ENCODE results near the gene PLEK.
A peak's percentile ranks its signal among the peaks of the same experiment; 100 is the strongest.

The PLEK gene

GRCh38 chr2:68352651-68353391 is 12.3 kb upstream of the PLEK start:
- Histone ChIP-seq H3K36me3 (ENCODE audit: control insufficient read depth in 2 of 2, insufficient read depth in 2 of 2, low read length in 2 of 2) (no peaks in the 10 kb centered on the region), H3K9me3 (ENCODE audit: control insufficient read depth in 2 of 2, low read length in 2 of 2) (no peaks in the 10 kb centered on the region), H3K9ac (ENCODE audit: low read length in 2 of 2) (no peak overlapping the region), H3K4me1 (ENCODE audit: control insufficient read depth, insufficient read depth, low read length) (no peaks in the 10 kb centered on the region), H3K27ac (ENCODE audit: low read length) (no peak overlapping the region), H3K4me3 (ENCODE audit: low read length in 2 of 2) (no peak overlapping the region), H3K27me3 (ENCODE audit: control insufficient read depth in 1 of 2, insufficient read depth in 2 of 2, low read length in 2 of 2) (no peaks in the 10 kb centered on the region)

- H3K36me3 ChIP-seq (ENCODE audit: control insufficient read depth in 2 of 2, insufficient read depth in 2 of 2, low read length in 2 of 2), result no peaks in the 10 kb centered on the region
- no peak overlapping the region for H3K4me3 ChIP-seq (ENCODE audit: low read length in 2 of 2)
- no peaks in the 10 kb centered on the region for H3K4me1 ChIP-seq (ENCODE audit: control insufficient read depth, insufficient read depth, low read length)
- H3K9ac ChIP-seq (ENCODE audit: low read length in 2 of 2), result no peak overlapping the region
- H3K9me3 ChIP-seq (ENCODE audit: control insufficient read depth in 2 of 2, low read length in 2 of 2), result no peaks in the 10 kb centered on the region
- no peaks in the 10 kb centered on the region for H3K27me3 ChIP-seq (ENCODE audit: control insufficient read depth in 1 of 2, insufficient read depth in 2 of 2, low read length in 2 of 2)
- no peak overlapping the region for H3K27ac ChIP-seq (ENCODE audit: low read length)
Observed at GRCh38 chr2:68356599-68357239, 8.4 kb upstream of the PLEK start.

- no peaks in the 10 kb centered on the region for H3K9me3 ChIP-seq (ENCODE audit: control insufficient read depth in 2 of 2, low read length in 2 of 2)
- no peak overlapping the region for H3K4me3 ChIP-seq (ENCODE audit: low read length in 2 of 2)
- no peak overlapping the region for H3K9ac ChIP-seq (ENCODE audit: low read length in 2 of 2)
- H3K36me3 ChIP-seq (ENCODE audit: control insufficient read depth in 2 of 2, insufficient read depth in 2 of 2, low read length in 2 of 2), result no peaks in the 10 kb centered on the region
- H3K27ac ChIP-seq (ENCODE audit: low read length), result no peak overlapping the region
- H3K4me1 ChIP-seq (ENCODE audit: control insufficient read depth, insufficient read depth, low read length), result peaks cover 2% of the 10 kb centered on the region
- H3K27me3 ChIP-seq (ENCODE audit: control insufficient read depth in 1 of 2, insufficient read depth in 2 of 2, low read length in 2 of 2), result no peaks in the 10 kb centered on the region
Observed at GRCh38 chr2:68357605-68358337, 7.3 kb upstream of the PLEK start.

- no peaks in the 10 kb centered on the region for H3K27me3 ChIP-seq (ENCODE audit: control insufficient read depth in 1 of 2, insufficient read depth in 2 of 2, low read length in 2 of 2)
- H3K4me1 ChIP-seq (ENCODE audit: control insufficient read depth, insufficient read depth, low read length), result peaks cover 2% of the 10 kb centered on the region
- H3K9ac ChIP-seq (ENCODE audit: low read length in 2 of 2), result no peak overlapping the region
- H3K36me3 ChIP-seq (ENCODE audit: control insufficient read depth in 2 of 2, insufficient read depth in 2 of 2, low read length in 2 of 2), result no peaks in the 10 kb centered on the region
- no peaks in the 10 kb centered on the region for H3K9me3 ChIP-seq (ENCODE audit: control insufficient read depth in 2 of 2, low read length in 2 of 2)
- H3K27ac ChIP-seq (ENCODE audit: low read length), result no peak overlapping the region
- H3K4me3 ChIP-seq (ENCODE audit: low read length in 2 of 2), result no peak overlapping the region
Observed at GRCh38 chr2:68359889-68360288, 5.2 kb upstream of the PLEK start.

- H3K4me3 ChIP-seq (ENCODE audit: low read length in 2 of 2), result peak overlapping the region in 1 of 2 donors; percentile 40
- H3K27ac ChIP-seq (ENCODE audit: low read length), result no peak overlapping the region
- peaks cover 2% of the 10 kb centered on the region for H3K4me1 ChIP-seq (ENCODE audit: control insufficient read depth, insufficient read depth, low read length)
- H3K9ac ChIP-seq (ENCODE audit: low read length in 2 of 2), result no peak overlapping the region
- no peaks in the 10 kb centered on the region for H3K27me3 ChIP-seq (ENCODE audit: control insufficient read depth in 1 of 2, insufficient read depth in 2 of 2, low read length in 2 of 2)
- no peaks in the 10 kb centered on the region for H3K36me3 ChIP-seq (ENCODE audit: control insufficient read depth in 2 of 2, insufficient read depth in 2 of 2, low read length in 2 of 2)
- H3K9me3 ChIP-seq (ENCODE audit: control insufficient read depth in 2 of 2, low read length in 2 of 2), result no peaks in the 10 kb centered on the region
Observed at GRCh38 chr2:68362069-68362468, 3.0 kb upstream of the PLEK start.

GRCh38 chr2:68362749-68363148 is 2.3 kb upstream of the PLEK start:
- Histone ChIP-seq H3K9ac (ENCODE audit: low read length in 2 of 2) (no peak overlapping the region), H3K4me3 (ENCODE audit: low read length in 2 of 2) (no peak overlapping the region), H3K27ac (ENCODE audit: low read length) (no peak overlapping the region), H3K27me3 (ENCODE audit: control insufficient read depth in 1 of 2, insufficient read depth in 2 of 2, low read length in 2 of 2) (no peaks in the 10 kb centered on the region), H3K4me1 (ENCODE audit: control insufficient read depth, insufficient read depth, low read length) (peaks cover 2% of the 10 kb centered on the region), H3K9me3 (ENCODE audit: control insufficient read depth in 2 of 2, low read length in 2 of 2) (no peaks in the 10 kb centered on the region), H3K36me3 (ENCODE audit: control insufficient read depth in 2 of 2, insufficient read depth in 2 of 2, low read length in 2 of 2) (no peaks in the 10 kb centered on the region)

GRCh38 chr2:68363721-68364120 is 1.4 kb upstream of the PLEK start:
- no peak overlapping the region for H3K4me3 ChIP-seq (ENCODE audit: low read length in 2 of 2)
- no peaks in the 10 kb centered on the region for H3K9me3 ChIP-seq (ENCODE audit: control insufficient read depth in 2 of 2, low read length in 2 of 2)
- no peaks in the 10 kb centered on the region for H3K36me3 ChIP-seq (ENCODE audit: control insufficient read depth in 2 of 2, insufficient read depth in 2 of 2, low read length in 2 of 2)
- peaks cover 7% of the 10 kb centered on the region for H3K4me1 ChIP-seq (ENCODE audit: control insufficient read depth, insufficient read depth, low read length)
- H3K27ac ChIP-seq (ENCODE audit: low read length), result no peak overlapping the region
- H3K9ac ChIP-seq (ENCODE audit: low read length in 2 of 2), result no peak overlapping the region
- no peaks in the 10 kb centered on the region for H3K27me3 ChIP-seq (ENCODE audit: control insufficient read depth in 1 of 2, insufficient read depth in 2 of 2, low read length in 2 of 2)

GRCh38 chr2:68366083-68366560 is 1.0 kb downstream of the PLEK start:
- H3K27ac ChIP-seq (ENCODE audit: low read length), result no peak overlapping the region
- H3K9me3 ChIP-seq (ENCODE audit: control insufficient read depth in 2 of 2, low read length in 2 of 2), result no peaks in the 10 kb centered on the region
- peak overlapping the region in 1 of 2 donors; percentile 13 for H3K4me3 ChIP-seq (ENCODE audit: low read length in 2 of 2)
- no peaks in the 10 kb centered on the region for H3K36me3 ChIP-seq (ENCODE audit: control insufficient read depth in 2 of 2, insufficient read depth in 2 of 2, low read length in 2 of 2)
- H3K9ac ChIP-seq (ENCODE audit: low read length in 2 of 2), result no peak overlapping the region
- H3K27me3 ChIP-seq (ENCODE audit: control insufficient read depth in 1 of 2, insufficient read depth in 2 of 2, low read length in 2 of 2), result no peaks in the 10 kb centered on the region
- H3K4me1 ChIP-seq (ENCODE audit: control insufficient read depth, insufficient read depth, low read length), result peaks cover 7% of the 10 kb centered on the region

GRCh38 chr2:68367953-68368653 is 3.0 kb downstream of the PLEK start:
- Histone ChIP-seq H3K27me3 (ENCODE audit: control insufficient read depth in 1 of 2, insufficient read depth in 2 of 2, low read length in 2 of 2) (no peaks in the 10 kb centered on the region), H3K27ac (ENCODE audit: low read length) (peak overlapping the region; percentile 46), H3K4me3 (ENCODE audit: low read length in 2 of 2) (no peak overlapping the region), H3K36me3 (ENCODE audit: control insufficient read depth in 2 of 2, insufficient read depth in 2 of 2, low read length in 2 of 2) (no peaks in the 10 kb centered on the region), H3K9ac (ENCODE audit: low read length in 2 of 2) (no peak overlapping the region), H3K9me3 (ENCODE audit: control insufficient read depth in 2 of 2, low read length in 2 of 2) (no peaks in the 10 kb centered on the region), H3K4me1 (ENCODE audit: control insufficient read depth, insufficient read depth, low read length) (peaks cover 5% of the 10 kb centered on the region)

- no peak overlapping the region for H3K9ac ChIP-seq (ENCODE audit: low read length in 2 of 2)
- H3K36me3 ChIP-seq (ENCODE audit: control insufficient read depth in 2 of 2, insufficient read depth in 2 of 2, low read length in 2 of 2), result no peaks in the 10 kb centered on the region
- H3K27me3 ChIP-seq (ENCODE audit: control insufficient read depth in 1 of 2, insufficient read depth in 2 of 2, low read length in 2 of 2), result no peaks in the 10 kb centered on the region
- no peaks in the 10 kb centered on the region for H3K9me3 ChIP-seq (ENCODE audit: control insufficient read depth in 2 of 2, low read length in 2 of 2)
- H3K4me3 ChIP-seq (ENCODE audit: low read length in 2 of 2), result no peak overlapping the region
- H3K27ac ChIP-seq (ENCODE audit: low read length), result peak overlapping the region; percentile 46
- peaks cover 5% of the 10 kb centered on the region for H3K4me1 ChIP-seq (ENCODE audit: control insufficient read depth, insufficient read depth, low read length)
Observed at GRCh38 chr2:68368654-68369336, 3.7 kb downstream of the PLEK start.

All from stomach smooth muscle (tissue), 2 donors.